GM23338 (cell line): ENCODE results near the gene PGM1.

Experiments used
- TF ChIP-seq, protein P1 (sequence below), 2 experiments: fragments of 200-600 bp in 1 of 2; sonication (generic) in 1 of 2; conservative IDR thresholded peaks; 2 replicates each; pipeline versions ENCODE4 v1.5.1 to v1.6.1; 2016 to 2017; ENCODE audit warnings: antibody characterized with exemption in 2 of 2, low read depth in 2 of 2, mild to moderate bottlenecking in 2 of 2, moderate library complexity in 1 of 2
- TF ChIP-seq, protein P2 (sequence below): IDR thresholded peaks from one replicate; pipeline ENCODE4 v1.6.1; 2018; ENCODE audit warnings: antibody characterized with exemption; ENCODE audit not compliant: unreplicated experiment

DNA sequence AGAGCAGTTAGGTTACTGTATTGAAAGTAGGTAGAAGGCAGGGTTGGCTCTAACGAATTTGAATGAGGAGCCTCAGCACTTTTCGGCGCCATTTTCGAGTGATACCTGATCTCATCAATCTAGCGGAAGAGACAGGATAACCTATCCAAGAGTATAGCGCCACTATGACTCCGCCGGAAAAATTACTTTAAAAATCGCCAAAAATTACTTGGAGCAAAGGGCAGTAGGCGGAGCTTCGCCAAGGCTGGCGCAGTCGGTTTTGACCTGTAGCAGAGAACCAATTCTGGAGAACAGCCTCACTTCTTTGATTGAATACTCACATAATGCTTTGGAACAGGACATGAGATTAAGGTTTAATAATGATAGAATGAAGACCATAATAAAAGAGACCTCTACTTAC is 44.3 kb upstream of the PGM1 start:
- TF ChIP-seq, protein P1, sequence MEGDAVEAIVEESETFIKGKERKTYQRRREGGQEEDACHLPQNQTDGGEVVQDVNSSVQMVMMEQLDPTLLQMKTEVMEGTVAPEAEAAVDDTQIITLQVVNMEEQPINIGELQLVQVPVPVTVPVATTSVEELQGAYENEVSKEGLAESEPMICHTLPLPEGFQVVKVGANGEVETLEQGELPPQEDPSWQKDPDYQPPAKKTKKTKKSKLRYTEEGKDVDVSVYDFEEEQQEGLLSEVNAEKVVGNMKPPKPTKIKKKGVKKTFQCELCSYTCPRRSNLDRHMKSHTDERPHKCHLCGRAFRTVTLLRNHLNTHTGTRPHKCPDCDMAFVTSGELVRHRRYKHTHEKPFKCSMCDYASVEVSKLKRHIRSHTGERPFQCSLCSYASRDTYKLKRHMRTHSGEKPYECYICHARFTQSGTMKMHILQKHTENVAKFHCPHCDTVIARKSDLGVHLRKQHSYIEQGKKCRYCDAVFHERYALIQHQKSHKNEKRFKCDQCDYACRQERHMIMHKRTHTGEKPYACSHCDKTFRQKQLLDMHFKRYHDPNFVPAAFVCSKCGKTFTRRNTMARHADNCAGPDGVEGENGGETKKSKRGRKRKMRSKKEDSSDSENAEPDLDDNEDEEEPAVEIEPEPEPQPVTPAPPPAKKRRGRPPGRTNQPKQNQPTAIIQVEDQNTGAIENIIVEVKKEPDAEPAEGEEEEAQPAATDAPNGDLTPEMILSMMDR (conservative IDR thresholded peaks at IDR 0.05; ENCODE audit: low read depth in 2 of 2) = no peak
- TF ChIP-seq, protein P2, sequence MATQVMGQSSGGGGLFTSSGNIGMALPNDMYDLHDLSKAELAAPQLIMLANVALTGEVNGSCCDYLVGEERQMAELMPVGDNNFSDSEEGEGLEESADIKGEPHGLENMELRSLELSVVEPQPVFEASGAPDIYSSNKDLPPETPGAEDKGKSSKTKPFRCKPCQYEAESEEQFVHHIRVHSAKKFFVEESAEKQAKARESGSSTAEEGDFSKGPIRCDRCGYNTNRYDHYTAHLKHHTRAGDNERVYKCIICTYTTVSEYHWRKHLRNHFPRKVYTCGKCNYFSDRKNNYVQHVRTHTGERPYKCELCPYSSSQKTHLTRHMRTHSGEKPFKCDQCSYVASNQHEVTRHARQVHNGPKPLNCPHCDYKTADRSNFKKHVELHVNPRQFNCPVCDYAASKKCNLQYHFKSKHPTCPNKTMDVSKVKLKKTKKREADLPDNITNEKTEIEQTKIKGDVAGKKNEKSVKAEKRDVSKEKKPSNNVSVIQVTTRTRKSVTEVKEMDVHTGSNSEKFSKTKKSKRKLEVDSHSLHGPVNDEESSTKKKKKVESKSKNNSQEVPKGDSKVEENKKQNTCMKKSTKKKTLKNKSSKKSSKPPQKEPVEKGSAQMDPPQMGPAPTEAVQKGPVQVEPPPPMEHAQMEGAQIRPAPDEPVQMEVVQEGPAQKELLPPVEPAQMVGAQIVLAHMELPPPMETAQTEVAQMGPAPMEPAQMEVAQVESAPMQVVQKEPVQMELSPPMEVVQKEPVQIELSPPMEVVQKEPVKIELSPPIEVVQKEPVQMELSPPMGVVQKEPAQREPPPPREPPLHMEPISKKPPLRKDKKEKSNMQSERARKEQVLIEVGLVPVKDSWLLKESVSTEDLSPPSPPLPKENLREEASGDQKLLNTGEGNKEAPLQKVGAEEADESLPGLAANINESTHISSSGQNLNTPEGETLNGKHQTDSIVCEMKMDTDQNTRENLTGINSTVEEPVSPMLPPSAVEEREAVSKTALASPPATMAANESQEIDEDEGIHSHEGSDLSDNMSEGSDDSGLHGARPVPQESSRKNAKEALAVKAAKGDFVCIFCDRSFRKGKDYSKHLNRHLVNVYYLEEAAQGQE = no peak
